H1 (cell line): ENCODE measurements around the gene ZNF672.

Source experiments
- ASH2L ChIP-seq: fragments of 200-600, 300-600 bp; sonication (generic); IDR thresholded peaks from one replicate; pipeline ENCODE4 v1.7.1; 2017; ENCODE audit warnings: low read length
- CEBPB ChIP-seq: IDR thresholded peaks from 2 replicates; pipeline ENCODE4 v1.6.1; 2012; ENCODE audit warnings: low read depth, low read length
- CTCF ChIP-seq, 3 experiments: IDR thresholded peaks; 1 replicate in 2 of 3; 2 replicates in 1 of 3; pipeline versions ENCODE4 v1.5.1 to v1.6.1; 2011; ENCODE audit warnings: low read length in 3 of 3, mild to moderate bottlenecking in 3 of 3, inconsistent platforms in 2 of 3, low read depth in 1 of 3, moderate library complexity in 1 of 3; ENCODE audit not compliant: insufficient read depth in 1 of 3; ENCODE audit errors: control extremely low read depth in 1 of 3
- EZH2 ChIP-seq: fragments of 200-600 bp; sonication (generic); IDR thresholded peaks from 2 replicates; pipeline ENCODE4 v1.7.1; 2012; ENCODE audit warnings: low read depth, mild to moderate bottlenecking, moderate library complexity, low read length, inconsistent platforms; ENCODE audit not compliant: severe bottlenecking
- HDAC6 ChIP-seq: IDR thresholded peaks from one replicate; pipeline ENCODE4 v1.7.1; 2012; ENCODE audit warnings: low read depth, mild to moderate bottlenecking, inconsistent platforms, low read length, moderate library complexity
- MAFK ChIP-seq: IDR thresholded peaks from 2 replicates; pipeline ENCODE4 v1.6.1; 2012; ENCODE audit warnings: low read depth, mild to moderate bottlenecking, improper control_type of control experiment, low read length
- POLR2A ChIP-seq, 2 experiments: IDR thresholded peaks; 1 replicate in 1 of 2; 2 replicates in 1 of 2; pipeline ENCODE4 v1.6.1; 2011; ENCODE audit warnings: low read depth in 2 of 2, low read length in 2 of 2, mild to moderate bottlenecking in 2 of 2; ENCODE audit errors: control extremely low read depth in 1 of 2
- POLR2AphosphoS5 ChIP-seq: IDR thresholded peaks from 2 replicates; pipeline ENCODE4 v1.6.1; 2011; ENCODE audit warnings: low read depth, low read length
- RAD21 ChIP-seq, 2 experiments: IDR thresholded peaks in 1 of 2; conservative IDR thresholded peaks in 1 of 2; 2 replicates each; pipeline ENCODE4 v1.6.1; 2011; ENCODE audit warnings: low read depth in 2 of 2, low read length in 2 of 2, improper control_type of control experiment in 1 of 2, inconsistent platforms in 1 of 2, mild to moderate bottlenecking in 1 of 2, moderate library complexity in 1 of 2
- RNF2 ChIP-seq: fragments of 200-900, 300-1000 bp; sonication (generic); IDR thresholded peaks from 2 replicates; pipeline ENCODE4 v1.7.1; 2016; ENCODE audit warnings: borderline replicate concordance, low read depth, mild to moderate bottlenecking, antibody characterized with exemption, low read length; ENCODE audit not compliant: poor library complexity, severe bottlenecking; ENCODE audit errors: missing control alignments
- SP1 ChIP-seq: IDR thresholded peaks from 2 replicates; pipeline ENCODE4 v1.6.1; 2011; ENCODE audit warnings: low read depth, low read length

- TF ChIP-seq CTCF (IDR thresholded peaks at IDR 0.05; ENCODE audit: control extremely low read depth in 1 of 3, insufficient read depth in 1 of 3, low read depth in 1 of 3, low read length in 3 of 3) = no peak
- no peak for TF ChIP-seq POLR2AphosphoS5
- no peak for TF ChIP-seq POLR2A (IDR thresholded peaks at IDR 0.05; ENCODE audit: control extremely low read depth in 1 of 2, low read depth in 2 of 2, low read length in 2 of 2)
- no peak for TF ChIP-seq CEBPB
- TF ChIP-seq ASH2L = no peak
- 0 out of 2 replicates have a peak, but pooled peaks have one; percentile 17 for TF ChIP-seq SP1
- TF ChIP-seq EZH2 = no peak
- TF ChIP-seq HDAC6 = no peak
- no peak for TF ChIP-seq RNF2
- no peak for TF ChIP-seq RAD21 (IDR thresholded peaks at IDR 0.05 in 1 of 2, conservative IDR thresholded peaks at IDR 0.05 in 1 of 2; ENCODE audit: low read depth in 2 of 2, low read length in 2 of 2)
- no peak for TF ChIP-seq MAFK
These were observed 33.9 kb downstream of the ZNF672 start for GRCh38 chr1:248871837-248872401.
